ENCODE measurements around the gene SLCO2A1.

The SLCO2A1 gene

DNA sequence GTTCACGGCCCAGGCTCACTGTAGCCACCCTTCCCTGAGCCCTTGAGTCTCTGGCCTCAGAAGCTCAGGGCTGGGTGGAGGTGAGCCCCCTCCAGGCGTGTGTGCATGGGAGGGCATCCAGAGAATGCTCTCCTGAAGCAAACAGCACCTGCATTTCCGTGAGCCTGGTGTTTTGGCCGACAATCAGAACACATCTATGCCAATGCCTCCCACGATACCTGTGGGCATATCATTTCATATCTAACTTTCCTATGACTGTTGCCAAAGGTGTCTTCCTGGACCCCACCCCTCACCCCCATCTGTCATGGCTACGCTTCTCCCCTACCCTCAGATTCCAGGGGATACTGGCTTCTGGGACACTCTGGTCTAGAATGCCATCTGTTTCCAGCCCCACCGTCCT lies 80.7 kb downstream of the SLCO2A1 start (continued):
- TF ChIP-seq, protein P1, sequence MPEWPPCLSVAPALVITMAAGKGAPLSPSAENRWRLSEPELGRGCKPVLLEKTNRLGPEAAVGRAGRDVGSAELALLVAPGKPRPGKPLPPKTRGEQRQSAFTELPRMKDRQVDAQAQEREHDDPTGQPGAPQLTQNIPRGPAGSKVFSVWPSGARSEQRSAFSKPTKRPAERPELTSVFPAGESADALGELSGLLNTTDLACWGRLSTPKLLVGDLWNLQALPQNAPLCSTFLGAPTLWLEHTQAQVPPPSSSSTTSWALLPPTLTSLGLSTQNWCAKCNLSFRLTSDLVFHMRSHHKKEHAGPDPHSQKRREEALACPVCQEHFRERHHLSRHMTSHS (tag by site-specific recombination; IDR thresholded peaks at IDR 0.05): no peak
- TF ChIP-seq, protein P2, sequence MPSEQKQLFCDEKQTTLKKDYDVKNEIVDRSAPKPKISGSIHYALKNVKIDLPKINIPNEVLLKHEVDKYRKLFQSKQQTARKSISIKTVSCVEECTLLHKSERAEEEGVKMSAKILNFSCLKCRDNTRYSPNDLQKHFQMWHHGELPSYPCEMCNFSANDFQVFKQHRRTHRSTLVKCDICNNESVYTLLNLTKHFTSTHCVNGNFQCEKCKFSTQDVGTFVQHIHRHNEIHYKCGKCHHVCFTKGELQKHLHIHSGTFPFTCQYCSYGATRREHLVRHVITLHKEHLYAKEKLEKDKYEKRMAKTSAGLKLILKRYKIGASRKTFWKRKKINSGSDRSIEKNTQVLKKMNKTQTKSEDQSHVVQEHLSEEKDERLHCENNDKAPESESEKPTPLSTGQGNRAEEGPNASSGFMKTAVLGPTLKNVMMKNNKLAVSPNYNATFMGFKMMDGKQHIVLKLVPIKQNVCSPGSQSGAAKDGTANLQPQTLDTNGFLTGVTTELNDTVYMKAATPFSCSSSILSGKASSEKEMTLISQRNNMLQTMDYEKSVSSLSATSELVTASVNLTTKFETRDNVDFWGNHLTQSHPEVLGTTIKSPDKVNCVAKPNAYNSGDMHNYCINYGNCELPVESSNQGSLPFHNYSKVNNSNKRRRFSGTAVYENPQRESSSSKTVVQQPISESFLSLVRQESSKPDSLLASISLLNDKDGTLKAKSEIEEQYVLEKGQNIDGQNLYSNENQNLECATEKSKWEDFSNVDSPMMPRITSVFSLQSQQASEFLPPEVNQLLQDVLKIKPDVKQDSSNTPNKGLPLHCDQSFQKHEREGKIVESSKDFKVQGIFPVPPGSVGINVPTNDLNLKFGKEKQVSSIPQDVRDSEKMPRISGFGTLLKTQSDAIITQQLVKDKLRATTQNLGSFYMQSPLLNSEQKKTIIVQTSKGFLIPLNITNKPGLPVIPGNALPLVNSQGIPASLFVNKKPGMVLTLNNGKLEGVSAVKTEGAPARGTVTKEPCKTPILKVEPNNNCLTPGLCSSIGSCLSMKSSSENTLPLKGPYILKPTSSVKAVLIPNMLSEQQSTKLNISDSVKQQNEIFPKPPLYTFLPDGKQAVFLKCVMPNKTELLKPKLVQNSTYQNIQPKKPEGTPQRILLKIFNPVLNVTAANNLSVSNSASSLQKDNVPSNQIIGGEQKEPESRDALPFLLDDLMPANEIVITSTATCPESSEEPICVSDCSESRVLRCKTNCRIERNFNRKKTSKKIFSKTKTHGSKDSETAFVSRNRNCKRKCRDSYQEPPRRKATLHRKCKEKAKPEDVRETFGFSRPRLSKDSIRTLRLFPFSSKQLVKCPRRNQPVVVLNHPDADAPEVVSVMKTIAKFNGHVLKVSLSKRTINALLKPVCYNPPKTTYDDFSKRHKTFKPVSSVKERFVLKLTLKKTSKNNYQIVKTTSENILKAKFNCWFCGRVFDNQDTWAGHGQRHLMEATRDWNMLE (tag by site-specific recombination; conservative IDR thresholded peaks at IDR 0.05; ENCODE audit: low read depth): no peak
- TF ChIP-seq, protein P3, sequence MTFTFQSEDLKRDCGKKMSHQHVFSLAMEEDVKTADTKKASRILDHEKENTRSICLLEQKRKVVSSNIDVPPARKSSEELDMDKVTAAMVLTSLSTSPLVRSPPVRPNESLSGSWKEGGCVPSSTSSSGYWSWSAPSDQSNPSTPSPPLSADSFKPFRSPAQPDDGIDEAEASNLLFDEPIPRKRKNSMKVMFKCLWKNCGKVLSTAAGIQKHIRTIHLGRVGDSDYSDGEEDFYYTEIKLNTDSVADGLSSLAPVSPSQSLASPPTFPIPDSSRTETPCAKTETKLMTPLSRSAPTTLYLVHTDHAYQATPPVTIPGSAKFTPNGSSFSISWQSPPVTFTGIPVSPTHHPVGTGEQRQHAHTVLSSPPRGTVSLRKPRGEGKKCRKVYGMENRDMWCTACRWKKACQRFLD (tag by site-specific recombination; IDR thresholded peaks at IDR 0.05): no peak
- TF ChIP-seq ZNF2 (tag by site-specific recombination; IDR thresholded peaks at IDR 0.05): no peak
- TF ChIP-seq GLIS1 (tag by site-specific recombination; IDR thresholded peaks at IDR 0.05): no peak
- no peak for TF ChIP-seq ZNF558 (tag by site-specific recombination; IDR thresholded peaks at IDR 0.05)

DNA sequence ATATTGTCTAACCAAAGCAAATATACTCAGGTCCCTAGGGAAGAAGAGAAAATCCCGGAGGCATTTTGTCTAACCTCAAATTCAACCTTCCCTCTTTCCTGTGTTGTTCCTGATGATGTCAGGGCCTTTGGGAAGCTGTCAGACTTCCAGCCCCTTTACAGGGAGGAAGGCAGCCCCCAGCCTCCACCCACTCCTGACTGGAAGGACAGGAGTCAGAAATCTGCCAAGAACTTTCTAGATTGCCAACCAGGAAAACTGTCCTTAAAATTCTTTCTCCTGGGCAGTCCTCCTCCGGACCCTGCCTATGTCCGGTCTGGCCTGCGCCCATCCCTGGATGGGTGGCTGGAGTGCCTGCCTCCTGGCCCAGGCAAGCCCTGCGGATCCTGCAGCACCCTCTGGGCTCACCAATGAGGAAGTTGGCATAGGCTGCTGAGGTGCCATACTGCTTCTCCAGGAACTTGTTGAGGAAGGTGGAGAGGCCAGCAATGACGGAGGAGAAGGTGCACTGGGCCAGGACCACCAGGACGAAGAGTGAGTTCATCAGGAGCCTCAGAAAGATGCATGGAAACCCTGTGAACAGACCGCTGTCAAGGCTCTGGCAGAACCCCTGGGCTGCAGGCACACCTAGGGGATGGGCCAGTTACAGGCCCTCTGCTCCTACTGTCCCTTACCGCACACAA lies 81.5 kb downstream of the SLCO2A1 start:
- no peaks in the 10 kb centered on the region for H3K9me3 ChIP-seq (ENCODE audit: control insufficient read depth, insufficient read depth, low read depth, low read length)
- no peak overlapping the region for H3K27ac ChIP-seq (ENCODE audit: extremely low read depth, low read depth, low read length)
- CTCF ChIA-PET: no interaction called here
- no peaks in the 10 kb centered on the region for H3K36me3 ChIP-seq (ENCODE audit: control insufficient read depth in 2 of 2, insufficient read depth in 1 of 2, low read length in 2 of 2)
- TF ChIP-seq MYNN (tag by site-specific recombination; IDR thresholded peaks at IDR 0.05; ENCODE audit: borderline replicate concordance) (no peak), ZNF157 (tag by site-specific recombination; IDR thresholded peaks at IDR 0.05) (no peak), ZNF10 (tag by site-specific recombination; IDR thresholded peaks at IDR 0.05) (no peak), ZNF302 (tag by site-specific recombination; IDR thresholded peaks at IDR 0.05; ENCODE audit: low read depth) (no peak), SCRT1 (tag by site-specific recombination; IDR thresholded peaks at IDR 0.05; ENCODE audit: borderline replicate concordance) (no peak), ZNF248 (tag by site-specific recombination; IDR thresholded peaks at IDR 0.05) (no peak)
- TF ChIP-seq, protein P4, sequence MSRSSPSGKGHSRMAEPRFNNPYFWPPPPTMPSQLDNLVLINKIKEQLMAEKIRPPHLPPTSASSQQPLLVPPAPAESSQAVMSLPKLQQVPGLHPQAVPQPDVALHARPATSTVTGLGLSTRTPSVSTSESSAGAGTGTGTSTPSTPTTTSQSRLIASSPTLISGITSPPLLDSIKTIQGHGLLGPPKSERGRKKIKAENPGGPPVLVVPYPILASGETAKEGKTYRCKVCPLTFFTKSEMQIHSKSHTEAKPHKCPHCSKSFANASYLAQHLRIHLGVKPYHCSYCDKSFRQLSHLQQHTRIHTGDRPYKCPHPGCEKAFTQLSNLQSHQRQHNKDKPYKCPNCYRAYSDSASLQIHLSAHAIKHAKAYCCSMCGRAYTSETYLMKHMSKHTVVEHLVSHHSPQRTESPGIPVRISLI (tag by site-specific recombination; IDR thresholded peaks at IDR 0.05): no peak
- TF ChIP-seq, protein P5, sequence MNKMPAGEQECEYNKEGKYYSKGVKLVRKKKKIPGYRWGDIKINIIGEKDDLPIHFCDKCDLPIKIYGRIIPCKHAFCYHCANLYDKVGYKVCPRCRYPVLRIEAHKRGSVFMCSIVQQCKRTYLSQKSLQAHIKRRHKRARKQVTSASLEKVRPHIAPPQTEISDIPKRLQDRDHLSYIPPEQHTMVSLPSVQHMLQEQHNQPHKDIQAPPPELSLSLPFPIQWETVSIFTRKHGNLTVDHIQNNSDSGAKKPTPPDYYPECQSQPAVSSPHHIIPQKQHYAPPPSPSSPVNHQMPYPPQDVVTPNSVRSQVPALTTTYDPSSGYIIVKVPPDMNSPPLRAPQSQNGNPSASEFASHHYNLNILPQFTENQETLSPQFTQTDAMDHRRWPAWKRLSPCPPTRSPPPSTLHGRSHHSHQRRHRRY (tag by site-specific recombination; IDR thresholded peaks at IDR 0.05): no peak
- H3K4me3 ChIP-seq (ENCODE audit: low read depth, low read length): no peak overlapping the region
- peaks cover 17% of the 10 kb centered on the region for H3K4me1 ChIP-seq (ENCODE audit: control insufficient read depth, insufficient read depth, low read length)
- POLR2A ChIA-PET: no interaction called here
